Measurements from ENCODE around the gene GFER. TPM values are rescaled to one million over a fixed set of nuclear protein-coding genes. Genes with fewer than 3 reads are reported as not detected.

The GFER gene
- total and polyA plus RNA-seq, 2 of the 8 experiments (the other 6 are each of a cell fraction or from before 2014, with no cell fraction given), result 17.7 to 37.9 TPM

DNA sequence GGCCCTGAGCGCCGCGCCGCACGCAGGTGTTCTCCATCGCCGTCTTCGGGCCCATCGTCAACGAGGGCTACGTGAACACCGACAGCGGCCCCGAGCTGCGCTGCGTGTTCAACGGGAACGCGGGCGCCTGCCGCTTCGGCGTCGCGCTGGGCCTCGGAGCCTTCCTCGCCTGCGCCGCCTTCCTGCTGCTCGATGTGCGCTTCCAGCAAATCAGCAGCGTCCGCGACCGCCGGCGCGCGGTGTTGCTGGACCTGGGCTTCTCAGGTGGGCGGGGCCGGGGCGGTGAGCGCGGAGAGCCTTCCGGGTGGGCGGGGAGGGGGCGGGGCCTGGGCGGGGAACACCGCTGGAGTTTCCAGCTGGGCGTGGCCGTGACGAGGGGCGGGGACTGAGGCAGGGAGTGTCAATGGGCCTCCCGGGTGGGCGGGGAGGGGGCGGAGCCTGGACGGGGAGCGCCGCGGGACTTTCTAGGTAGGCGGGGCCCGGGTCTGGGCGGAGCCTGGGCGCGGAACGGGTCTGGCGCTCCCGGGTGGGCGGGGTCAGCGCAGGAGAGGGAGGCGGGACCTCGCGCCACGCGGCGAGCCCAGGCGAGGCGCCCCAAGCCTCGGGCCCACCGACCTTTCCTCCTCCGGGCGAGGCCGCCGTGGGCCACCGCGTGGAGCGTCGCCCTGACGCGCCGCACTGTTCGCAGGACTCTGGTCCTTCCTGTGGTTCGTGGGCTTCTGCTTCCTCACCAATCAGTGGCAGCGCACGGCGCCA, 8.1 kb downstream of the GFER start (continued):
- TF ChIP-seq, protein P1, sequence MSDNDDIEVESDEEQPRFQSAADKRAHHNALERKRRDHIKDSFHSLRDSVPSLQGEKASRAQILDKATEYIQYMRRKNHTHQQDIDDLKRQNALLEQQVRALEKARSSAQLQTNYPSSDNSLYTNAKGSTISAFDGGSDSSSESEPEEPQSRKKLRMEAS (IDR thresholded peaks at IDR 0.05), result peak; percentile 97
- TF ChIP-seq, protein P2, sequence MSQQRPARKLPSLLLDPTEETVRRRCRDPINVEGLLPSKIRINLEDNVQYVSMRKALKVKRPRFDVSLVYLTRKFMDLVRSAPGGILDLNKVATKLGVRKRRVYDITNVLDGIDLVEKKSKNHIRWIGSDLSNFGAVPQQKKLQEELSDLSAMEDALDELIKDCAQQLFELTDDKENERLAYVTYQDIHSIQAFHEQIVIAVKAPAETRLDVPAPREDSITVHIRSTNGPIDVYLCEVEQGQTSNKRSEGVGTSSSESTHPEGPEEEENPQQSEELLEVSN (IDR thresholded peaks at IDR 0.05), result peak; percentile 94
- TF ChIP-seq SP1 (IDR thresholded peaks at IDR 0.05; ENCODE audit: low read depth, low read length) (peak; percentile 56), TBP (IDR thresholded peaks at IDR 0.05; ENCODE audit: low read depth, low read length) (0 out of 2 replicates have a peak, but pooled peaks have one; percentile 29), TCF12 (IDR thresholded peaks at IDR 0.05; ENCODE audit: low read depth, low read length) (no peak), ZNF274 (IDR thresholded peaks at IDR 0.05; ENCODE audit: borderline replicate concordance, extremely low read depth, low read length) (no peak), TAF1 (IDR thresholded peaks at IDR 0.05; ENCODE audit: low read depth, low read length) (no peak), TAF7 (optimal IDR thresholded peaks at IDR 0.05; ENCODE audit: borderline replicate concordance, low read depth, low read length) (peak; percentile 52)
